Hepatocyte (in vitro differentiated cells): ENCODE results near the gene RTN4RL1. TPM values are rescaled to one million over a fixed set of nuclear protein-coding genes. Genes with fewer than 3 reads are reported as not detected.
A peak's percentile ranks its signal among the peaks of the same experiment; 100 is the strongest.

Source experiments
- DNase-seq: peaks from one replicate; pipeline ENCODE4 v3.0.0-alpha.2; 2016; ENCODE audit warnings: low spot score
- H2AFZ ChIP-seq: fragments of 200-600 bp; sonication (generic); 2 replicates; pipeline ENCODE4 v1.6.0; 2016; ENCODE audit warnings: antibody characterized with exemption, mild to moderate bottlenecking
- H3K27ac ChIP-seq: fragments of 200-600 bp; sonication (generic); 2 replicates; pipeline ENCODE4 v1.5.1; 2016; ENCODE audit warnings: mild to moderate bottlenecking
- H3K27me3 ChIP-seq: fragments of 200-600 bp; sonication (generic); 2 replicates; pipeline ENCODE4 v1.6.1; 2016
- H3K36me3 ChIP-seq: fragments of 200-600 bp; sonication (generic); replicated peaks from 2 replicates; pipeline ENCODE4 v1.5.1; 2016; ENCODE audit warnings: low read depth; ENCODE audit not compliant: insufficient read depth
- H3K4me1 ChIP-seq: fragments of 200-600 bp; sonication (generic); 2 replicates; pipeline ENCODE4 v1.5.1; 2016; ENCODE audit warnings: mild to moderate bottlenecking, moderate library complexity; ENCODE audit not compliant: insufficient read depth
- H3K4me2 ChIP-seq: fragments of 200-600 bp; sonication (generic); 2 replicates; pipeline ENCODE4 v1.6.0; 2016
- H3K4me3 ChIP-seq: fragments of 200-600 bp; sonication (generic); 2 replicates; pipeline ENCODE4 v1.5.1; 2016; ENCODE audit warnings: mild to moderate bottlenecking
- H3K79me2 ChIP-seq: fragments of 200-600 bp; sonication (generic); 2 replicates; pipeline ENCODE4 v1.6.0; 2017; ENCODE audit warnings: mild to moderate bottlenecking
- H3K9me2 ChIP-seq: fragments of 200-600 bp; sonication (generic); replicated peaks from 2 replicates; pipeline ENCODE4 v1.6.0; 2017; ENCODE audit warnings: mild to moderate bottlenecking; ENCODE audit not compliant: insufficient read depth
- H3K9me3 ChIP-seq: fragments of 200-600 bp; sonication (generic); 2 replicates; pipeline ENCODE4 v1.5.1; 2016; ENCODE audit warnings: low read depth, mild to moderate bottlenecking
- H4K20me1 ChIP-seq: fragments of 200-600 bp; sonication (generic); 2 replicates; pipeline ENCODE4 v1.6.0; 2016; ENCODE audit warnings: mild to moderate bottlenecking; ENCODE audit not compliant: insufficient read depth, poor library complexity, severe bottlenecking
- CTCF ChIP-seq: fragments of 200-600 bp; sonication (generic); IDR thresholded peaks from 2 replicates; pipeline ENCODE4 v1.5.1; 2016; ENCODE audit warnings: antibody characterized with exemption, mild to moderate bottlenecking; ENCODE audit not compliant: poor library complexity
- EZH2 ChIP-seq: fragments of 200-600 bp; sonication (generic); IDR thresholded peaks from 2 replicates; pipeline ENCODE4 v1.6.1; 2016; ENCODE audit warnings: antibody characterized with exemption, mild to moderate bottlenecking, borderline replicate concordance
- EZH2phosphoT487 ChIP-seq: fragments of 200-600 bp; sonication (generic); IDR thresholded peaks from one replicate; pipeline ENCODE4 v1.6.1; 2018; ENCODE audit warnings: antibody characterized with exemption, mild to moderate bottlenecking, low read depth, moderate library complexity; ENCODE audit not compliant: unreplicated experiment, severe bottlenecking
- WGBS: methylation state at CpG from one replicate; pipeline ENCODE4 v1.1.6; 2016; ENCODE audit warnings: low lambda C conversion rate; ENCODE audit errors: missing lambda C conversion rate; 5-methylcytosine and 5-hydroxymethylcytosine counted together
- polyA plus RNA-seq: library from polyadenylated mRNA; unstranded; fragments of >200 nt; fragmentation: Nextera tagmentation; extraction: Ambion mirVana; gene quantifications from 2 replicates; pipeline ENCODE4 v1.2.1, GENCODE V29; 2016
- total RNA-seq: library from RNA; depleted of rRNA; stranded (reverse); fragments of >200 nt; gene quantifications from 2 replicates; pipeline ENCODE4 v1.2.3, GENCODE V29; 2014

Gene RTN4RL1
- total and polyA plus RNA-seq, 2 experiments from 2014 or later: 0.53 to 1.4 TPM

GRCh38 chr17:2050300-2051060 is 25.3 kb upstream of the RTN4RL1 start:
- H3K9me3 ChIP-seq: no peaks in the 10 kb centered on the region
- no peaks in the 10 kb centered on the region for H3K36me3 ChIP-seq
- no peaks in the 10 kb centered on the region for H3K79me2 ChIP-seq
- H3K9me2 ChIP-seq: no peaks in the 10 kb centered on the region
- no peak overlapping the region for H3K27ac ChIP-seq
- no peak overlapping the region for H2AFZ ChIP-seq
- peaks cover 36% of the 10 kb centered on the region for H3K4me1 ChIP-seq
- peaks cover 33% of the 10 kb centered on the region for H3K27me3 ChIP-seq
- TF ChIP-seq EZH2 (no peak), EZH2phosphoT487 (no peak), CTCF (no peak)
- peak overlapping the region; percentile 92 for H3K4me2 ChIP-seq
- 8% methylated on average over 8 of the region's 88 CpGs for WGBS
- DNase-seq: peak; percentile 91
- H3K4me3 ChIP-seq: peak overlapping the region; percentile 72
- H4K20me1 ChIP-seq: no peaks in the 10 kb centered on the region

DNA sequence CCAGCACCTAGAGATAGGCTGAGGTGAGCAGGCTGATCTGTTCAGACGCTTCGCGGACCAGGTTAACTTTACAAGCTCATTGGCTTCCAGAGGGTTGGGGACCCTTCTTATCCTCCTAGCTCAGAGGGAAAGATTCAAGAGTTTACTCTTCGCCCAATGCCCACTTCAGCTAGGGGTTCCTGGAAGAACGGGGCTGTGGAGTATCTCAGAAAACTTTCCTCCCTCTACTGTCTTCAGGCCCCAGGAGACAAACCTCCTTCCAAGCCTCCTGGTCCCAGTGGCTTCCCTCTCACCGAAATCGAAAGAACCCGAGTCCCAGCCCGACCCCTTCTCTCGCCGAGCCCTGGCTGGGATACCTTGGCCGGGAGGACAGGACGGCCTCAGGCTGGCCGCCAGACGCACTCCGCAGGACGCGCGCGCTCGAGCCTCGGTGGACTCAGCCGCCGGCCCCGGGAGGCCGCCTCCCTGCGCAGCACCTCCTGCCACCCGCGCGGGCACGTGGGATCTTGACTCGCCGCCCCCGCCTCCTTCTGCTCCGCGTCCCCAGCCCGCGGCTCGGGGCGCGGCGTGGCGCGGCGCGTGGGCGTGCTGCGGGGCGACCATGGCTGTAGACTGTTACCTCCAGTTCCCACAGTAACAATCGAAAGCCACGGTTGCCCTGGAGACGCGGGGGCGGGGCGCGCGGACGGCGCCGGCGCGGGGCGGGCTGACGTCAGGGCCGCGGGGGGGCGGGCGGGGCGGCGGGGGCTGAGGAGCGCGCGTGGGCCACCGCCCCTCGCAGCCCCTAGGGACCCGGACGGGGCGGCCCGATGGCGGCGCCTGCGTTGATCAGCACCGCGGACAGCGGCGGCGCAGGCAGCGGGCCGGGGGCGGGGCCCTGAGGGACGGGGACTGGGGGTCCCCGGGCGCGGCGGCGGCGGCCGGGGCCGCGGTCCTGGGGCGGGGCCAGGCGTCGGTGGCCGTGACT is 24.5 kb upstream of the RTN4RL1 start:
- Histone ChIP-seq H3K4me2 (peak overlapping the region; percentile 92), H3K27ac (peak overlapping the region; percentile 19), H3K27me3 (peaks cover 31% of the 10 kb centered on the region), H3K4me3 (peak overlapping the region; percentile 94), H3K9me2 (no peaks in the 10 kb centered on the region), H3K79me2 (peaks cover 4% of the 10 kb centered on the region), H3K36me3 (no peaks in the 10 kb centered on the region), H2AFZ (peak overlapping the region; percentile 66), H3K9me3 (no peaks in the 10 kb centered on the region), H4K20me1 (no peaks in the 10 kb centered on the region), H3K4me1 (peaks cover 30% of the 10 kb centered on the region)
- peak; percentile 93 for DNase-seq
- TF ChIP-seq EZH2 (no peak), EZH2phosphoT487 (no peak), CTCF (no peak)
- WGBS: 12% methylated on average over 19 of the region's 104 CpGs

DNA sequence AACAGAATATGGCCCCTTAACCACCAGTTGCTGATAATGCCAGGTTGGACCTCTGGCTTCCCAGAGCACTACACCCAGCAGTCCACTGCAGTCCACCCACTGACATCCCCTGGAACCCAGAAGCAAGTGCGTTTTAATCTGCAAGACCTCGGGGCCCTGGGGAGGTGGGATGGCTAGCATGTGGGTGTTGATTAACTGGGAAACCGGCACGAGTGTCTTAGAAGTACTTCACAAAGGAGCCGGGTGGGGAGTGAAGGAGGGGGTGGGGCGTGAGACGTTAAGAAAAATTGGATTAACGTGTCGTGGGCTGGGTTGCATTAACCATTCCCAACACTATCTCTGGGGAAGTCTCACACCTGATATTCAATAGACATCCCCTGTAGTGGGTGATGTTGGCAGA is 23.7 kb upstream of the RTN4RL1 start:
- Histone ChIP-seq H3K9me3 (no peaks in the 10 kb centered on the region), H3K79me2 (peaks cover 12% of the 10 kb centered on the region), H3K36me3 (no peaks in the 10 kb centered on the region), H4K20me1 (no peaks in the 10 kb centered on the region), H3K4me2 (peak overlapping the region; percentile 92), H3K27me3 (peaks cover 23% of the 10 kb centered on the region), H2AFZ (no peak overlapping the region), H3K4me1 (peaks cover 22% of the 10 kb centered on the region), H3K9me2 (no peaks in the 10 kb centered on the region), H3K4me3 (no peak overlapping the region), H3K27ac (no peak overlapping the region)
- DNase-seq: no peak
- 14% methylated on average over 9 of the region's 9 CpGs for WGBS
- TF ChIP-seq EZH2 (no peak), EZH2phosphoT487 (no peak), CTCF (no peak)
